SW 1271 (cell line): ENCODE results near the gene GPN1.
"Not testable (repeated sequence)": the region's sequence is repeated elsewhere in the genome, so short reads cannot be mapped to it uniquely, and the experiment has no call there.

Source experiments
- DNase-seq, 2 experiments: peaks; one replicate each; lab custom pipeline; 2025; lab: John Stamatoyannopoulos, UW

Gene GPN1

DNA sequence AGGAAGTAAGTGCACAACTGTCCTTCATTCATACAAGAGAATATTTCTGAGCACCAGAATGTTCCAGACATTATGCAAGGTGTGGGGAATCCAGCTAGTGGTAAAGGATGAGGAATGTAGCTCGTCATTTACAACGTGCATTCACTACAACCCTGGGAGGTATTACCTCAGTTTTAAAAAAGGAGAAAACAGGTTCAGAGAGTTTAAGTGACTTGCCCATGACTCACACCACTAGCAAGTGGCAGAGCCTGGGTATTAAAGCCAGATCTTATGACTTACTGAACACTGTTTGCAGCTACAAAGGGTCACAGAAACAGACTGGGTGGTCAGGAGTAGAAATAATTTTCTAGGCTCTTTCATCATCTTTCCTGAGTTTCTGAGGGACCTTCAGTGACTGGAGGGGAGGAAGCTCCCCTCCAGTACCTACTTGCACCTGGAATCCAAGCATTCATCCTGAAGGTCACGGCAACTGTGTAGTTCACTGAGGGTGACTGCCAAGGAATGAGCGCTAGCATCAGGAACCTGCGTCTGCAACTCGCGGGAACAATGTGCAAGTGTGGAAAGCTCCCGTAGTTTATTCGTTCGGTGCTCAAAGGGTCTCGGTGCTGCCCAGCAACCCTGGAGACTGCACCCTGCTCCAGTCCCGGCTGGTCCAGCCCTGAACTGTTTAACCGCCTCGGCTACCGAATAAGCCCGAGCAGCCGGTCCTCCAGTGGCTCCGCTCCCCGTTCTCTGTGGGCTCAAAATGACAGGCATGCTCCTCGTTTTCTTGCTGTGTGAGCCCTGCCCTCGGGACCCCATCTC lies 685 bp upstream of the GPN1 start:
- DNase-seq: peak in 1 of 2 experiments; percentile 49

DNA sequence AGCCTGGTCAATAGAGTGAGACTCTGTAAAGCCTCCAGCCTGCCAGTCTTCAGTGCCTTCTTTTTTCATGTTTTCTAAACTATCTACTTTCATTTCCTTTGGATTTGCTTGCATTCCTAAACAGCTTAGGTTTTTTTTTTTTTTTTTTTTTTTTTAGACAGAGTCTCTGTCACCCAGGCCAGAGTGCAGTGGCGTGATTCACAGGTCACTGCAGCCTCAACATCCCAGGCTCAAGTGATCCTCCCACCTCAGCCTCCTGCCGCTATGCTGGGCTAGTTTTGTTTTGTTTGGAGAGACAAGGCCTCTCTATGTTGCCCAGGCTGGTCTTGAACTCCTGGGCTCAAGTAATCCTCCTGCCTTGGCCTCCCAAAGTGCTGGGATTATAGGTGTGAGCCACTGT lies 1.4 kb downstream of the GPN1 start:
- DNase-seq: not testable (repeated sequence)

GRCh38 chr2:27634291-27634690 lies 5.4 kb downstream of the GPN1 start:
- no peak for DNase-seq

DNA sequence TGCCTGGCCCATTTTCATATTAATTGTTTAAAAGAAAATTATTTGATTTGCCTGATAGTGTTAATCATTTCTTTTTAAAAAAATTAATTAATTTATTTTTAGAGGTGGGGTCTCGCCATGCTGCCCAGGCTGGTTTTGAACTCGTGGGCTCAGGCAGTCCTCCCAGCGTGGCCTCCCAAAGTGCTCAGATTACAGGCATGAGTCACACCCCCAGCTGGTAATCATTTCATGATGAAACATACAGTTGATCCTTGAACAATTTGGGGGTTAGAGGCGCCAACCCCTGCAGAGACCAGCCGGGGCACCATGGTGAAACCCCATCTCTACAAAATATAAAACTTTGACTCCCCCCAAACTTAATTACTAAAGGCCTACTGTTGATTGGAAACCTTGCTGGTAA lies 7.9 kb downstream of the GPN1 start:
- no peak for DNase-seq

GRCh38 chr2:27638037-27638637 lies 9.3 kb downstream of the GPN1 start:
- DNase-seq: no peak

DNA sequence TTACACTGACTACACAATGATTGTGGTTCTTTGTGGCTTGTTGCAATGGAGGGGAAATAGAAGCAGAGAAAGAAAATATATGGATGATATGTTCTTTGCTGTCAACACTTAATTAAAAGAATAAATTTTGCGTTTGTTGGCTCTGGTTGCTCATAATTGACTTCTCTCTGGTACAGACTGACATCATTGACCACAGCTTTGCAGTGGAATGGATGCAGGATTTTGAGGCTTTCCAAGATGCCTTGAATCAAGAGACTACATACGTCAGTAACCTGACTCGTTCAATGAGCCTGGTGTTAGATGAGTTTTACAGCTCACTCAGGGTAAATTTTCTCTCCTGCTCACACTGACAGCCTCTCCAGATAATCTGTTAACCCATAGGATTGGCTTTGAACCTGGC lies 9.9 kb downstream of the GPN1 start:
- no peak for DNase-seq

DNA sequence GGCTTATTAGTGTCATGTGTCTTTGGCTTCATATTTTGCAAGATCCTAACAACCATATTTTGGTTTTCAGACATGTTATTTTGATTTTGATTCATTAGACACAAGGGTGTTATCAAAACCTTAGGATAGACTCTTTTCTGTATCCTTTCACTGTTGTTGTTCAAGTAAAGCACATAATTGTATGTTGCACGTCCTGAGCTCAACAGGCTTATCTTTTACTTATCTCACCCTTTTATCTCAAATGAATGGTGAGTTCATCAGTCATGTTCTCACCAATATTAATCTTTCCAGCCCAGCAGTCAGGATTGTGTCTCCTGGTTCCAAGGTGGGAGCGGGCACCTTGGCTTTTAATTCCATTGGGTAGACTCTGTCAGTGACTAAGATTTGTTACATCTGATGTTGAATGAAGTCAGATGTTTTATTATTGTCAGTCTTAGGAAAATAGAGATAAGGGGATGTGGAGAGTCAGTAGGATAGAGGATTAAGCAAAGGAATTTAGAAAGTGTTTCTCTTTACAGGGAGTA lies 11.9 kb downstream of the GPN1 start:
- DNase-seq: no peak

GRCh38 chr2:27645197-27645596 lies 16.3 kb downstream of the GPN1 start:
- DNase-seq: no peak

GRCh38 chr2:27647289-27647688 lies 18.4 kb downstream of the GPN1 start:
- no peak for DNase-seq

GRCh38 chr2:27647737-27648136 lies 18.9 kb downstream of the GPN1 start:
- no peak for DNase-seq

DNA sequence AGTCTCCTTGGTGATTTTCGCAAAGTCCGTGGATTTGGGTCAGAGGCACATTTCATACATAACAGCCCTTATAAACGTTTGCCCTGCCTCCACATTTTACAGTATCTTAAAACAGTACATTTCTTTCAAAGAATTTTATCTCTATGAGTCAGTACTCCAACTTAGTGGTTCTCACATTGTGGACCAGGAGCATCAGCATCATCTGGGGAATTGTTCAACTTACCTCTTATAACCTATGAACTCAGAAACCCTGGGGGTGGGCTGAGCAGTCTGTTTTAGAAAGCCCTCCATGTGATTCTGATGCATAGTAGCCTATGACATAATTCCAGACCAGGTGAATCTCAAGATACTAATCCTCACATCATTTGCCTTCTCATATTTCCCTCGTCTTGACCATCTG lies 22.2 kb downstream of the GPN1 start:
- no peak for DNase-seq

DNA sequence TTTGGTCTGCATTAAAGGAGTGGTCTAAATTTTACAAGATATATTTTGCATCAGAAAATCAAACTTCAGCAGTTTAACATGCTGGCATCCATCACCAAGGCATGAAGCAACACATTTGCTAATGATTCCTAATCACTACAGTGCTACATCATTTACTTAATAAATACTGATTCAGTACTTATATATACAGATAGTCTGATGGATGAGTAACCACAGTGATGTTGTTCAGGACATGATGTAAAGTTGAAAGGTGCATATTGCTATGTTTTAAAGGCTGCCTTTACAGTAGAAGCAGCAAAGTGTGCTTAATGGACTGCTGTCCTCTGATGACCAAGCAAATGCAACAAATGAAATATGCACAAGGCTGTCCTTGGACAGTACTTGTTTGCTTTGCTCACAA lies 23.5 kb downstream of the GPN1 start:
- DNase-seq: no peak

DNA sequence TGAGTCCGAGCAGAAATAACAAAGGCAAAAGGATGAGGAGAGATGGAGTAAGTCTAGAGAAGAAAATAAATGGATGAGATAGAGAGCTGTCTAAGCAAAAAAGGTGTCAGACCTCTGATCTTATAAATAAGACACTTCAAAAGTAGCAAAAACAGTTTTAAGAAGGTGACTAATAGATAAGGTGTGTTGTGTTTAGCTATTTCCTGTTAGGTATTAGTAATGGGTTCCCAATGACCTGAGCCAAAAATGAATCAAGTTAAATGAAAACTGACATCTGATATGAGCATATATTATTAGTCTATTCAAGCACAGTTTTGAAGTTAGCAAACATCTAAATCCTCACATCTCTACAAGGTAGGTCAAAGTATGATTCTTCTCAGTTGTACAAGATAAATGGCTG lies 23.9 kb downstream of the GPN1 start:
- DNase-seq: no peak

DNA sequence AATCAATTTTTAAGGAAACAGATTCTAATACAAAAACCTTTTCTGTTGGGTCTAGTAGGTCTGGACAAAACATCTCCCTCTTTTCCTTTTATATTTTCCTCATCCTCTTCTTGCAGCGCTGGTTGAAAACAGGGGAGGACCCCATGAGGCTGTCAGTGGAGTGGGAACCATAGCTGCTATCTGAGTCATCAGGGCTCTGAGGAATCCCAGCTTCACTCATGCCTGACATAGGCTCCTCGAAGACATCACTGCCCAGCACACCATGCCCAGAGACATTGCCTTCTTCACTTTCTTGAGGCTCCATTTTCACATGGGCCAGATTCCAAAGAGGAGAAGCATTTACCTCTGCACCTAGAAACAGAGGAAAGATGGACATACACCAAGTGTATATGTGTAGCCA lies 24.5 kb downstream of the GPN1 start:
- DNase-seq: no peak

GRCh38 chr2:27655155-27655951 lies 26.5 kb downstream of the GPN1 start:
- no peak for DNase-seq

DNA sequence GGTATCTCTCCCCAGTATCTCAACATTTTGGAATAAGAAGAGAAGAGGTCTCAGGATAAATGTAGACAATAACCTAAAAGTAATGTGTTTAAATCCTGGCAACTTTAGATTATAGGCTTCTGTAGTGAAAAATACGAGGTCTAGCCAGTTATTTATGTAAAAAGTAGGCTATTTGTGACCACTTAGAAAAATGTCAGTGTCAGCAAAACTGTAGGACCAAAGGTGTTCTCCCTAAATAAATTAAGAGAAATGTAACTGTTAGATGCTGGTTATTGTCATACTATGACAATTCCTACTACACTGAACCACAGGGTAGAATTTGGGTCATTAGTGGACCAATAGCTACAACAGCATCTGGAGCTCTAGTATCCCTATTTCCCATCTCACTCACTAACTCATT lies 32.5 kb downstream of the GPN1 start:
- DNase-seq: no peak

DNA sequence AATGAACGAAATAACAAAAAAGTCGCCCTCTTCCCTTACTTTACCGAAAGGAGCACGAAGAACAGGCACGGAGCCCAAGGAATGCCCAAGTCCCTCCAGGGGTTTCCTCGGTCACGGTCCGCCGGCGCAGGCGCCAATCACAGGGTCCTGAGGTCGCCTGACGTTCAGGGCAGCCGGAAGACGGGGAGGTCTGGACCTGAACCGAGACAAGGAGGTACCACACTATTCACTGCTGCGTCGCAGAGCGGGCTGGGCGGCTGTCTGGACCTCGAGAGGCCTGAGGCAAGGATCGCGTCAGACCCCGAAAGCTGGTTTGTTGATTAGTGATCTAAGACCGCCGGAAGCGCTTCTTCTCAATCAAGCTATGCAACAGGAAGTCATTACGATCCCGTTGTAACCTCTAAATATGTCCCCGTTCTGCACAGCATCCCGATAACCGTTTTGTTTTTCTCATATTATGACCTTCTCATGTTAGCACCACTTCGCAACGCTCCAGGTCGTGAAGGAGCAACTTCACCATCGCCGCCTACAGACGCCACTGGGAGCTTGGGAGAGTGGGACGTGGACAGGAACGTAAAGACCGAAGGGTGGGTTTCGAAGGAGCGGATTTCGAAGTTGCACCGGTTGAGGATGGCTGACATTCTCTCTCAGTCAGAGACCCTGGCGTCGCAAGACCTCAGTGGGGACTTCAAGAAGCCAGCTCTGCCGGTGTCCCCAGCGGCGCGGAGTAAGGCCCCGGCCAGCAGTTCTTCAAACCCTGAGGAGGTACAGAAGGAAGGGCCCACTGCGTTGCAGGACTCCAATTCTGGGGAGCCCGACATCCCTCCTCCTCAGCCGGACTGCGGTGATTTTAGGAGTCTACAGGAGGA lies 34.7 kb downstream of the GPN1 start, which contains the start of the genes SLC4A1AP and SUPT7L:
SLC4A1AP (plus strand) TSS at position 605 of the 869 bp plus-strand sequence; CDS start at position 631, 26 bp downstream.
SUPT7L (minus strand) TSS at position 330 of the 869 bp plus-strand sequence. CDS start 1,422 bp downstream, outside the sequence.
- DNase-seq: peak; percentile 93 to 94

- DNase-seq: no peak
Observed at GRCh38 chr2:27664154-27664574, 35.3 kb downstream of the GPN1 start.

- DNase-seq: no peak
Observed at GRCh38 chr2:27664622-27665363, 35.9 kb downstream of the GPN1 start.

GRCh38 chr2:27667446-27667845 lies 38.6 kb downstream of the GPN1 start:
- no peak for DNase-seq

- DNase-seq: no peak
Observed at GRCh38 chr2:27671235-27671634, 42.4 kb downstream of the GPN1 start.
